CD4-positive, alpha-beta T cell (primary cell): ENCODE data around the gene ZNF12. TPM values are rescaled to one million over a fixed set of nuclear protein-coding genes. Genes with fewer than 3 reads are reported as not detected.

ENCODE experiments used
- ATAC-seq: fragments of 200-7000 bp; cut with Tn5 transposase; one replicate; pipeline ENCODE4 v1.10.0; 2022; ENCODE audit warnings: mild to moderate bottlenecking; ENCODE audit not compliant: poor library complexity
- CTCF ChIA-PET: fragments of 350-600 bp; sonication (Branson Sonifier 250); formaldehyde crosslinking; loops from one replicate; lab custom pipeline; 2021; ENCODE audit warnings: antibody characterized with exemption, inconsistent platforms; lab: Charles Lee
- POLR2A ChIA-PET: fragments of 350-600 bp; sonication (Branson Sonifier 250); formaldehyde crosslinking; loops from one replicate; lab custom pipeline; 2021; ENCODE audit warnings: antibody characterized with exemption, inconsistent platforms; lab: Charles Lee
- DNase-seq, 14 experiments: peaks; one replicate each; pipeline ENCODE4 v3.0.0-alpha.2; 2013 to 2020; ENCODE audit warnings: mixed read lengths in 2 of 14
- H3K27ac ChIP-seq, 2 donors: one replicate each; pipeline versions ENCODE4 v1.5.1 to v1.7.0; 2013; ENCODE audit warnings: low read length in 2 of 2, low read depth in 1 of 2, mild to moderate bottlenecking in 1 of 2
- H3K27me3 ChIP-seq, 2 experiments: 1 replicate in 1 of 2; 2 replicates in 1 of 2; pipeline versions ENCODE4 v1.6.1 to v1.7.0; 2013; ENCODE audit warnings: low read length in 2 of 2, control low read depth in 1 of 2, mild to moderate bottlenecking in 1 of 2, moderate library complexity in 1 of 2; ENCODE audit not compliant: insufficient read depth in 2 of 2, control insufficient read depth in 1 of 2
- H3K36me3 ChIP-seq: one replicate; pipeline ENCODE4 v1.6.1; 2013; ENCODE audit warnings: low read length, control low read depth; ENCODE audit not compliant: insufficient read depth
- H3K4me1 ChIP-seq: one replicate; pipeline ENCODE4 v1.6.1; 2013; ENCODE audit warnings: low read length, control low read depth; ENCODE audit not compliant: insufficient read depth
- H3K4me3 ChIP-seq: one replicate; pipeline ENCODE4 v1.5.1; 2013; ENCODE audit warnings: mild to moderate bottlenecking, low read length, moderate library complexity
- H3K9me3 ChIP-seq, 2 experiments: 1 replicate in 1 of 2; 2 replicates in 1 of 2; pipeline versions ENCODE4 v1.6.1 to v1.7.0; 2013; ENCODE audit warnings: low read length in 2 of 2, mild to moderate bottlenecking in 2 of 2, control low read depth in 1 of 2, moderate library complexity in 1 of 2; ENCODE audit not compliant: control insufficient read depth in 1 of 2, insufficient read depth in 1 of 2
- H3K27ac Mint-ChIP-seq: one replicate; pipeline ENCODE4 v1.8.0; 2020; ENCODE audit warnings: mixed read lengths
- H3K27me3 Mint-ChIP-seq: one replicate; pipeline ENCODE4 v1.8.0; 2021; ENCODE audit warnings: mixed read lengths
- H3K36me3 Mint-ChIP-seq: one replicate; pipeline ENCODE4 v1.8.0; 2021; ENCODE audit warnings: low read depth, mixed read lengths
- H3K4me1 Mint-ChIP-seq: one replicate; pipeline ENCODE4 v1.8.0; 2021; ENCODE audit warnings: low read depth, mixed read lengths
- H3K4me3 Mint-ChIP-seq: one replicate; pipeline ENCODE4 v1.8.0; 2020; ENCODE audit warnings: mild to moderate bottlenecking, mixed read lengths
- H3K9me3 Mint-ChIP-seq: one replicate; pipeline ENCODE4 v1.8.0; 2020; ENCODE audit warnings: mixed read lengths
- intact Hi-C, 2 experiments: fragments of 100-400 bp; cut with DNase I in 1 of 2; cut with micrococcal nuclease in 1 of 2; formaldehyde crosslinking; loops; one replicate each; pipeline versions ENCODE4 v1.15.1 to v1.9.0; 2023 to 2025; cut with DNase I, micrococcal nuclease
- total RNA-seq, 174 experiments: library from RNA in 2 of 174; stranded (reverse) in 2 of 174; gene quantifications; one replicate each; pipeline ENCODE4 v1.2.3 and lab custom pipeline; 2021 to 2026
- TF ChIP-seq, protein P1 (sequence below): fragments of 200-600 bp; IDR thresholded peaks from one replicate; pipeline ENCODE4 v1.8.0; 2022; ENCODE audit warnings: antibody characterized with exemption, mild to moderate bottlenecking

Gene ZNF12
- total RNA-seq, 2 experiments from 2014 or later, result 22.1 to 22.5 TPM

DNA sequence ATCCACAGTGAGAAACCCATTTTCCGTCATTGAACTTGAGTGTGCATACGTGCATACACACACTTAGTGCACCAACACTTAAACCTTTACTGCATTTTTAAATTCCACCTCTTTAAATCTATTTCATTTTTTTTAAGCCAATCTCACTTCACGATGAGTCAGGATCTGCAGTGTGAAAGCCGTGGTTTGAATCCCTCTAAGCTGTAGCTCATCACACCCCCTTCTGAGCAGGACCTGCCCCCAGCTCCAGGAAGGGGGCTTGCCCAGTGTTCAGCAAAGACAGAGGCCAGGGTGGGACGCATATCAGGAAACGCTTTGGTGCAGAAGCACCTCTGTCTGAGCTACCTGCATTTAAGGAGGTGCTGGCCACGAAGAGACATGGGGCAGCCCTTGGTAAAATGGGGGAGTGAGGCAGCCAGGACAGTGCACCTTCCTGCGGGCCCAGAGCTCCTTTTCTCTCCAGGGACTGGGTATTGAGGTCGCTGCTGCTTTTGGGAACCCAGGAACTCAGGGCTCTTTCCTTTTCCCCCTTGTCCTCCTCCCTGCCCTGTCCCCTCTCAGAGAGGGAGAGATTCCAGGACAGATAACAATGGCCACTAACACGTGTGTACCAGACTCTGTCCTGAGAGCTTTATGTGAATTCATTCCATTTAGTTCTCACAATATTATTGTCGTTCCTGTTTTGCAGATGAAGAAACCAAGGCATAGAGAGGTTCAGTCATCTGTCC is 48.0 kb downstream of the ZNF12 start:
- TF ChIP-seq, protein P1, sequence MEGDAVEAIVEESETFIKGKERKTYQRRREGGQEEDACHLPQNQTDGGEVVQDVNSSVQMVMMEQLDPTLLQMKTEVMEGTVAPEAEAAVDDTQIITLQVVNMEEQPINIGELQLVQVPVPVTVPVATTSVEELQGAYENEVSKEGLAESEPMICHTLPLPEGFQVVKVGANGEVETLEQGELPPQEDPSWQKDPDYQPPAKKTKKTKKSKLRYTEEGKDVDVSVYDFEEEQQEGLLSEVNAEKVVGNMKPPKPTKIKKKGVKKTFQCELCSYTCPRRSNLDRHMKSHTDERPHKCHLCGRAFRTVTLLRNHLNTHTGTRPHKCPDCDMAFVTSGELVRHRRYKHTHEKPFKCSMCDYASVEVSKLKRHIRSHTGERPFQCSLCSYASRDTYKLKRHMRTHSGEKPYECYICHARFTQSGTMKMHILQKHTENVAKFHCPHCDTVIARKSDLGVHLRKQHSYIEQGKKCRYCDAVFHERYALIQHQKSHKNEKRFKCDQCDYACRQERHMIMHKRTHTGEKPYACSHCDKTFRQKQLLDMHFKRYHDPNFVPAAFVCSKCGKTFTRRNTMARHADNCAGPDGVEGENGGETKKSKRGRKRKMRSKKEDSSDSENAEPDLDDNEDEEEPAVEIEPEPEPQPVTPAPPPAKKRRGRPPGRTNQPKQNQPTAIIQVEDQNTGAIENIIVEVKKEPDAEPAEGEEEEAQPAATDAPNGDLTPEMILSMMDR, result no peak
- Mint-ChIP-seq H3K36me3 (peaks cover 17% of the 10 kb centered on the region), H3K27ac (peak overlapping the region; percentile 44), H3K4me3 (no peak overlapping the region), H3K9me3 (no peaks in the 10 kb centered on the region), H3K4me1 (peaks cover 16% of the 10 kb centered on the region), H3K27me3 (no peaks in the 10 kb centered on the region)
- intact Hi-C loops, result no loop called here
- Histone ChIP-seq H3K4me3 (no peak overlapping the region), H3K4me1 (peaks cover 3% of the 10 kb centered on the region), H3K27me3 (no peaks in the 10 kb centered on the region), H3K36me3 (peaks cover 11% of the 10 kb centered on the region), H3K9me3 (peaks cover 0 to 4% of the 10 kb centered on the region in 2 experiments), H3K27ac (no peak overlapping the region)
- no peak for DNase-seq
- ChIA-PET CTCF (no interaction called here), POLR2A (no interaction called here)
- ATAC-seq, result no peak

DNA sequence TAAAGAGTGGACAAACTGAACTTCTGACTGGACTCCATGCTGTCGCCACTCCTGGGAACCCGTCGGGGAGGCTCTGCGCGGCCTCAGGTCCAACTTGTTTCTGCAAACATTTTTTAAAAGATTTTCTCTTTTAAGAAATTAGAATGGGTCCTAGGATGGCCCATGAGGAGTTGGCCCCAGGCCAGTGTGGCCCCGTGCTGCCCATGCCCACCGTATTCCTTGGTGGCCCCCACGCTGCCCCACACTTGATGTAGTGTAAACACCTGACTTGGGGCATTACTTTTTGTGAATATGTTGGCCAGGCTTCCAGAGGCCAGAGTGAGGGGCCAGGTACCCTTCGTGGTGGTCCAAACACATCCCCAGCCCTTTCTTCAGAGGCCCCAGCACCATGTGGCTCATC is 50.3 kb downstream of the ZNF12 start:
- no peak overlapping the region for H3K27ac ChIP-seq
- H3K9me3 ChIP-seq, result peaks cover 0 to 18% of the 10 kb centered on the region in 2 experiments
- no peak overlapping the region for H3K27ac Mint-ChIP-seq
- peaks cover 12% of the 10 kb centered on the region for H3K4me1 Mint-ChIP-seq
- H3K4me1 ChIP-seq, result peaks cover 3% of the 10 kb centered on the region
- H3K36me3 Mint-ChIP-seq, result peaks cover 24% of the 10 kb centered on the region
- TF ChIP-seq, protein P1, result no peak
- CTCF ChIA-PET, result no interaction called here
- H3K27me3 Mint-ChIP-seq, result no peaks in the 10 kb centered on the region
- DNase-seq (no peak), ATAC-seq (no peak)
- no peaks in the 10 kb centered on the region for H3K9me3 Mint-ChIP-seq
- H3K4me3 Mint-ChIP-seq, result no peak overlapping the region
- POLR2A ChIA-PET, result no interaction called here
- H3K36me3 ChIP-seq, result peaks cover 21% of the 10 kb centered on the region
- intact Hi-C loops, result no loop called here
- H3K4me3 ChIP-seq, result no peak overlapping the region
- H3K27me3 ChIP-seq, result no peaks in the 10 kb centered on the region

DNA sequence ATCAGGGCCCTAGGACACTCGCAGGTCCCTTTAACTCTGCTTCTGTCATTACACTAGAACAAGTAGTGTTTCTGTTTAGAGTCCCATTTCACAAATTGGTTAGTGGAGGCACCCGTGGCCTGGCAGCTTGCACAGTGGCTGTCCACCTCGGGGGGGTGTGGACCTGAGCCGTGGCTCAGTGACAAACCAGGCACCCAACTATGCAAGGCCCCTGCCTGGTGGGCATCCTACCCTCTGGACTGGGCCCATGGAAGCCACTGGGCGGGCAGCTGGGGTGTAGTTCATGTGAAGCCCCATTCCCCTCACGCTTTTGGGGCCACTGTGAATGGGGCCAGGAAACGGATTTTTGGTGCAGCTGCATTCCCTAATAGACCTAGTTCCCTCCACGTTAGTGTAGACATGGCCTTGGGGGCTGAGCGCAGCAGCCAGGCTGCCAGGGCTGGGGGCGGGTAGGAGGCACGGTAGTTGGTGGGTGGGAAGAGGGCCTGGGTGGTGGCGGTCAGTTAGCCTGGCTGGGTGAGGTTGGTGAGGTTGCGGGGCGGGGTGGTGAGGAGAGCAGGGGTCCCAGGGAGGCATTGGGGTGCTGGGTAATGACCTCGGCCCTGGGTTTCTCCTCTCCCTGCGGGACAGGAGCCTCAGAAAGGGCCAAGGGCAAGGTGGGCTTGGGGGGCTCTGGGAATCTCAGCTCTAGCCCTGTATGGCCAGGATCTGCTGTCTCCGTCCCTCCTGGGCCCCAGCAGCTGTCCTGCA is 50.9 kb downstream of the ZNF12 start:
- no peak for DNase-seq
- H3K27me3 ChIP-seq, result no peaks in the 10 kb centered on the region
- TF ChIP-seq, protein P1, result no peak
- Mint-ChIP-seq H3K27me3 (no peaks in the 10 kb centered on the region), H3K4me1 (peaks cover 12% of the 10 kb centered on the region), H3K4me3 (no peak overlapping the region), H3K9me3 (no peaks in the 10 kb centered on the region), H3K27ac (no peak overlapping the region), H3K36me3 (peaks cover 30% of the 10 kb centered on the region)
- H3K4me1 ChIP-seq, result peaks cover 3% of the 10 kb centered on the region
- H3K36me3 ChIP-seq, result peaks cover 24% of the 10 kb centered on the region
- ATAC-seq, result no peak
- H3K27ac ChIP-seq, result no peak overlapping the region
- intact Hi-C loops, result no loop called here
- ChIA-PET CTCF (no interaction called here), POLR2A (no interaction called here)
- H3K4me3 ChIP-seq, result no peak overlapping the region
- peaks cover 0 to 24% of the 10 kb centered on the region in 2 experiments for H3K9me3 ChIP-seq
